Endothelial cell of umbilical vein (primary cell): Measurements from ENCODE around the gene PIWIL4. TPM values are rescaled to one million over a fixed set of nuclear protein-coding genes. Genes with fewer than 3 reads are reported as not detected.

Experiments used
- BruUV-seq: library from RNA; stranded (reverse); fragments of 400-500 nt; replicated peaks from 2 replicates; lab custom pipeline; 2021; lab: Mats Ljungman, UMichigan
- CTCF ChIA-PET: fragments of 300-600, 350-600 bp; sonication (Branson Sonifier 250); formaldehyde crosslinking; loops from one replicate; lab custom pipeline; 2021; ENCODE audit warnings: antibody characterized with exemption, inconsistent platforms; lab: Charles Lee
- POLR2A ChIA-PET: fragments of 300-600, 350-600 bp; sonication (Branson Sonifier 250); formaldehyde crosslinking; loops from one replicate; lab custom pipeline; 2021; ENCODE audit warnings: antibody characterized with exemption, inconsistent platforms; lab: Charles Lee
- DNase-seq: peaks from one replicate; pipeline ENCODE4 v3.0.0-alpha.2; 2011; ENCODE audit warnings: low read depth, low spot score
- FAIRE-seq: peaks from 2 replicates; lab custom pipeline; 2011; peaks lifted over from hg19 to GRCh38; lab: Jason Lieb, UNC
- H2AFZ ChIP-seq: 2 replicates; pipeline ENCODE4 v1.6.0; 2012; ENCODE audit warnings: low read depth, low read length, control low read depth, inconsistent platforms
- H3K27ac ChIP-seq: 2 replicates; pipeline ENCODE4 v1.5.1; 2011; ENCODE audit warnings: low read depth, mild to moderate bottlenecking, control low read depth, low read length, moderate library complexity; ENCODE audit not compliant: insufficient read depth
- H3K27me3 ChIP-seq, 2 experiments: 2 replicates each; pipeline versions ENCODE4 v1.6.0 to v1.6.1; 2011; ENCODE audit warnings: low read length in 2 of 2, mixed read lengths in 1 of 2; ENCODE audit not compliant: control insufficient read depth in 2 of 2, insufficient read depth in 2 of 2
- H3K36me3 ChIP-seq, 2 experiments: 2 replicates in 1 of 2; 3 replicates in 1 of 2; pipeline ENCODE4 v1.5.1; 2011; ENCODE audit warnings: low read length in 2 of 2, mild to moderate bottlenecking in 1 of 2, moderate library complexity in 1 of 2; ENCODE audit not compliant: control insufficient read depth in 2 of 2, insufficient read depth in 2 of 2; ENCODE audit errors: extremely low read depth in 1 of 2
- H3K4me1 ChIP-seq: 3 replicates; pipeline ENCODE4 v1.5.1; 2011; ENCODE audit warnings: mild to moderate bottlenecking, low read length; ENCODE audit not compliant: control insufficient read depth, insufficient read depth; ENCODE audit errors: extremely low read depth
- H3K4me2 ChIP-seq: 2 replicates; pipeline ENCODE4 v1.6.1; 2011; ENCODE audit warnings: low read length, control low read depth, mixed read lengths; ENCODE audit not compliant: insufficient read depth
- H3K4me3 ChIP-seq, 3 experiments: fragments of 200-600 bp in 1 of 3; sonication (generic), shearing (Covaris generic) in 1 of 3; replicated peaks in 1 of 3; 2 replicates each; pipeline ENCODE4 v1.5.1; 2011 to 2016; ENCODE audit warnings: control low read depth in 3 of 3, low read length in 3 of 3, mild to moderate bottlenecking in 2 of 3, inconsistent platforms in 1 of 3, low read depth in 1 of 3, moderate library complexity in 1 of 3; ENCODE audit not compliant: insufficient read depth in 1 of 3
- H3K79me2 ChIP-seq: 2 replicates; pipeline ENCODE4 v1.6.0; 2012; ENCODE audit warnings: low read length, inconsistent platforms; ENCODE audit not compliant: control insufficient read depth, insufficient read depth
- H3K9ac ChIP-seq: replicated peaks from 2 replicates; pipeline ENCODE3; 2011; ENCODE audit warnings: low read length, control low read depth; ENCODE audit not compliant: insufficient read depth; ENCODE audit errors: extremely low read depth
- H3K9me1 ChIP-seq: replicated peaks from 3 replicates; pipeline ENCODE4 v1.6.0; 2011; ENCODE audit warnings: mild to moderate bottlenecking, low read length; ENCODE audit not compliant: control insufficient read depth, insufficient read depth; ENCODE audit errors: extremely low read depth
- H3K9me3 ChIP-seq: replicated peaks from 2 replicates; pipeline ENCODE4 v1.5.1; 2012; ENCODE audit warnings: low read length, inconsistent platforms; ENCODE audit not compliant: control insufficient read depth, insufficient read depth
- H4K20me1 ChIP-seq: replicated peaks from 2 replicates; pipeline ENCODE3; 2011; ENCODE audit warnings: mild to moderate bottlenecking, low read length; ENCODE audit not compliant: control insufficient read depth, insufficient read depth; ENCODE audit errors: extremely low read depth
- CTCF ChIP-seq, 2 donors: IDR thresholded peaks; 1 replicate in 1 of 2; 2 replicates in 1 of 2; pipeline ENCODE4 v1.5.1; 2011; ENCODE audit warnings: low read length in 2 of 2, mild to moderate bottlenecking in 2 of 2, moderate library complexity in 2 of 2, control low read depth in 1 of 2, inconsistent platforms in 1 of 2, low read depth in 1 of 2; ENCODE audit not compliant: insufficient read depth in 1 of 2; ENCODE audit errors: extremely low read depth in 1 of 2
- EZH2 ChIP-seq: IDR thresholded peaks from 2 replicates; pipeline ENCODE4 v1.6.1; 2012; ENCODE audit warnings: borderline replicate concordance, low read depth, mild to moderate bottlenecking, moderate library complexity, low read length, inconsistent platforms; ENCODE audit not compliant: severe bottlenecking
- FOS ChIP-seq: IDR thresholded peaks from 2 replicates; pipeline ENCODE4 v1.6.1; 2011; ENCODE audit warnings: mild to moderate bottlenecking, low read length, moderate library complexity, borderline replicate concordance; ENCODE audit not compliant: insufficient read depth
- GATA2 ChIP-seq: IDR thresholded peaks from 2 replicates; pipeline ENCODE4 v1.7.0; 2011; ENCODE audit warnings: low read depth, mild to moderate bottlenecking, moderate library complexity, mixed read lengths, low read length; ENCODE audit not compliant: insufficient read length, insufficient read depth
- JUN ChIP-seq: IDR thresholded peaks from 2 replicates; pipeline ENCODE4 v1.6.1; 2011; ENCODE audit warnings: borderline replicate concordance, low read depth; ENCODE audit not compliant: insufficient read length, insufficient read depth
- MAX ChIP-seq: IDR thresholded peaks from 2 replicates; pipeline ENCODE4 v1.6.1; 2011; ENCODE audit not compliant: insufficient read depth, insufficient read length
- MYC ChIP-seq: IDR thresholded peaks from one replicate; pipeline ENCODE4 v1.6.1; 2011; ENCODE audit warnings: mild to moderate bottlenecking, low read depth, low read length
- POLR2A ChIP-seq: IDR thresholded peaks from 2 replicates; pipeline ENCODE4 v1.6.1; 2012; ENCODE audit warnings: low read depth, mild to moderate bottlenecking, control low read depth, low read length
- POLR2AphosphoS5 ChIP-seq: IDR thresholded peaks from 2 replicates; pipeline ENCODE4 v1.6.1; 2012; ENCODE audit warnings: low read depth, mild to moderate bottlenecking, control low read depth, low read length, moderate library complexity; ENCODE audit not compliant: insufficient read depth
- dilution Hi-C: fragments of 300-500 bp; cut with MboI; formaldehyde crosslinking; loops from one replicate; pipeline ENCODE4 v1.15.0; 2019; ENCODE audit warnings: low sequenced_read_pairs; ENCODE audit not compliant: extremely low pct_ligation_motif_present
- intact Hi-C: fragments of 100-400 bp; cut with micrococcal nuclease; formaldehyde crosslinking; loops from one replicate; pipeline ENCODE4 v1.10.0; 2022
- polyA plus RNA-seq, 4 experiments: library from polyadenylated mRNA; depleted of rRNA in 3 of 4; stranded (reverse) in 3 of 4; unstranded in 1 of 4; fragments of >200 nt; gene quantifications; 2 replicates each; pipeline versions ENCODE4 v1.2.1 to v1.2.3, GENCODE V29; 2011 to 2012; ENCODE audit warnings: missing spikeins in 1 of 4
- total RNA-seq: library from RNA; stranded (reverse); gene quantifications from 2 replicates; pipeline ENCODE4 v1.2.3, GENCODE V29; 2021

The PIWIL4 gene
- total and polyA plus RNA-seq, 2 donors (not counting 3 experiments of a cell fraction or from before 2014, with no cell fraction given), result 0.55 to 0.64 TPM

GRCh38 chr11:94595076-94595475 lies 27.9 kb downstream of the PIWIL4 start:
- Histone ChIP-seq H3K27me3 (peaks cover 0 to 3% of the 10 kb centered on the region in 2 experiments), H3K9me1 (no peaks in the 10 kb centered on the region), H3K4me1 (no peaks in the 10 kb centered on the region), H3K36me3 (no peaks in the 10 kb centered on the region), H3K27ac (no peak overlapping the region), H3K4me2 (no peak overlapping the region), H3K79me2 (no peaks in the 10 kb centered on the region), H2AFZ (no peak overlapping the region), H3K4me3 (no peak overlapping the region), H3K9me3 (no peaks in the 10 kb centered on the region), H3K9ac (no peak overlapping the region), H4K20me1 (no peaks in the 10 kb centered on the region)
- no TSS peak for BruUV-seq
- ChIA-PET CTCF (interaction anchor here (0.6 to 2.1 kb wide), 5 partner anchors 8 to 371 kb away, joined by 3 to 11 read pairs (median 3); no protein-coding TSS in a partner anchor), POLR2A (no interaction called here)
- TF ChIP-seq MYC, result no peak
- no peak for TF ChIP-seq POLR2A
- TF ChIP-seq JUN, result no peak
- no peak for TF ChIP-seq POLR2AphosphoS5
- TF ChIP-seq MAX, result no peak
- no peak for TF ChIP-seq GATA2
- dilution Hi-C loops (no loop called here), intact Hi-C loops (no loop called here)
- FAIRE-seq, result no peak
- no peak for DNase-seq

- H2AFZ ChIP-seq, result no peak overlapping the region
- H4K20me1 ChIP-seq, result no peaks in the 10 kb centered on the region
- CTCF ChIA-PET, result interaction anchor here (1.5 kb wide), 1 partner anchor 15 kb away, joined by 5 read pairs; no protein-coding TSS in a partner anchor
- no peak overlapping the region for H3K9ac ChIP-seq
- H3K9me3 ChIP-seq, result no peaks in the 10 kb centered on the region
- H3K27ac ChIP-seq, result no peak overlapping the region
- H3K36me3 ChIP-seq, result no peaks in the 10 kb centered on the region
- H3K4me3 ChIP-seq, result no peak overlapping the region
- dilution Hi-C loops (no loop called here), intact Hi-C loops (no loop called here)
- DNase-seq (no peak), FAIRE-seq (no peak)
- no peaks in the 10 kb centered on the region for H3K79me2 ChIP-seq
- no peaks in the 10 kb centered on the region for H3K9me1 ChIP-seq
- H3K27me3 ChIP-seq, result no peaks in the 10 kb centered on the region
- BruUV-seq, result no TSS peak
- H3K4me2 ChIP-seq, result no peak overlapping the region
- no peaks in the 10 kb centered on the region for H3K4me1 ChIP-seq
- POLR2A ChIA-PET, result no interaction called here
- TF ChIP-seq EZH2, result no peak
- TF ChIP-seq FOS, result no peak
- TF ChIP-seq POLR2AphosphoS5, result no peak
- no peak for TF ChIP-seq JUN
- TF ChIP-seq CTCF (IDR thresholded peaks at IDR 0.05; ENCODE audit: extremely low read depth in 1 of 2, insufficient read depth in 1 of 2, low read depth in 1 of 2, low read length in 2 of 2), result no peak
- TF ChIP-seq POLR2A, result no peak
Observed at GRCh38 chr11:94597896-94598295, 30.7 kb downstream of the PIWIL4 start.
